Lower leg skin (tissue), 3 donors: ENCODE data around the gene CASR.

ENCODE experiments used
- CTCF ChIP-seq, 3 donors: fragments of 450-650 bp; IDR thresholded peaks; one replicate each; pipeline ENCODE4 v1.5.1; 2016; ENCODE audit warnings: antibody characterized with exemption in 3 of 3, mild to moderate bottlenecking in 3 of 3, moderate library complexity in 2 of 3
- POLR2A ChIP-seq, 2 donors: fragments of 450-650 bp; IDR thresholded peaks; one replicate each; pipeline ENCODE4 v1.6.1; 2016 to 2017; ENCODE audit warnings: antibody characterized with exemption in 2 of 2, mild to moderate bottlenecking in 1 of 2, moderate library complexity in 1 of 2

- TF ChIP-seq CTCF (IDR thresholded peaks at IDR 0.05) = no peak
- TF ChIP-seq POLR2A (IDR thresholded peaks at IDR 0.05) = no peak
Observed at GRCh38 chr3:122295266-122296062, 112.0 kb downstream of the CASR start.
